IPS-18c (cell line): Measurements from ENCODE around the gene TMEM186.
"Not testable (repeated sequence)": the region's sequence is repeated elsewhere in the genome, so short reads cannot be mapped to it uniquely, and the experiment has no call there.

Source experiments
- H3K4me3 ChIP-seq: 2 replicates; pipeline ENCODE4 v1.7.0; 2013; ENCODE audit warnings: low read depth, mild to moderate bottlenecking, low read length, moderate library complexity; ENCODE audit not compliant: insufficient read depth
- H3K9me3 ChIP-seq: one replicate; pipeline ENCODE4 v1.6.1; 2013; ENCODE audit warnings: mild to moderate bottlenecking, low read length, moderate library complexity; ENCODE audit not compliant: control insufficient read depth, insufficient read depth

The TMEM186 gene

DNA sequence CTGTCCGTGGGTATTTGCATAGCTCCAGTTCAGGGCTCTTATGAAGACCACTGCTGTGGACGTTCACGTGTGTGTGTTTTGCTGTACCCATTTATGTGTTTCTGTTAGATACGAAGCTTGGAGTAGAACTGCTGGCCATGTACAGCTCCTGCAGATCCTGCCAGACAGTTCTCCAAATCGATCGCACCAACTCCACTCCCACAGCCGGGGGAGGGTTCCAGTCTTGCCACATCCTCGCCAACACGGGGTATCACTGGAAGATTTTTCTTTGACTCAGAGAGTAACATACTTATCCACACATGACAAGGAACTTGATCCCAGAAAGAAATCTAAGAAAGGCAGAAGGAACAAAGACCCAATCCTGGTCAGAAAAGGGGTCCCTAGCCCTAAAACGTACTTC lies 37.4 kb downstream of the TMEM186 start:
- H3K4me3 ChIP-seq, result no peak overlapping the region
- no peaks in the 10 kb centered on the region for H3K9me3 ChIP-seq

DNA sequence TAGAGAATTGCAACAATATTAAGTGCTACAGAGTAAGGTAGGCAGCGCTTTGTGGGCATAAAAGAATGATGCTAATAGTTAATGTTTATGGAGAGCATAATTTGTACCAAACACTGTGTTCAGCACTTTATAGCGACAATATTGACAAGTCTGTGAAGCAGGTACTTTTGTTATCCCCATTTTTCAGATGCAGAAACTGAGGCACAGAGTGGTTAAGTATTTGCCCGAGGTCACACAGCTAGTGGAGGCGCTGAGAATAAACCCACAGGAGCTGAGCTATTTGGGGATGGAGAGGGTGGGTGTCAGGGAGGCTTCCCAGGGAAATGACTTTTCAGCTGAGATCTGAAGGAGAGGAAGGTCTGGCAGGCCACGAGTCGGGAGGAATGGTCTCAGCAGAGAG lies 39.4 kb downstream of the TMEM186 start:
- H3K4me3 ChIP-seq, result no peak overlapping the region
- no peaks in the 10 kb centered on the region for H3K9me3 ChIP-seq

DNA sequence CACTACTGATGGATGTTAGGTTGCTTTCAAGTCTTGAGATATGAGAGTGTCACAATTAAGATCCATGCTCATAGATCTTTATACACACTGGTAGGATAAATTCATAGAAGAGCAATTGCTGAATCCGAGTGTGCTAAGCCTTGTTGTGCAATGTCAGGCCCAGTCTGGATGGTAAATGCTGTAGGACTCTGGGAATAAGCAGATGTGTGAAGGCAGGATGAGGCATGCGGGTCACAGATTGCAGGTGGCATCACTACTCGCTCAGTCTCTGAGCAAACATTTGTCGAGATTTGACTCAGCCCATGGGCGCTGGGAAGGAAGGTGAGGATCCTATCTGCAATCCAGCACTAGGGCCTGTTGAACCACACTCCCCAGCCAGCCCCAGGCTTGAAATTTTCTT lies 40.7 kb downstream of the TMEM186 start:
- Histone ChIP-seq H3K9me3 (no peaks in the 10 kb centered on the region), H3K4me3 (no peak overlapping the region)

DNA sequence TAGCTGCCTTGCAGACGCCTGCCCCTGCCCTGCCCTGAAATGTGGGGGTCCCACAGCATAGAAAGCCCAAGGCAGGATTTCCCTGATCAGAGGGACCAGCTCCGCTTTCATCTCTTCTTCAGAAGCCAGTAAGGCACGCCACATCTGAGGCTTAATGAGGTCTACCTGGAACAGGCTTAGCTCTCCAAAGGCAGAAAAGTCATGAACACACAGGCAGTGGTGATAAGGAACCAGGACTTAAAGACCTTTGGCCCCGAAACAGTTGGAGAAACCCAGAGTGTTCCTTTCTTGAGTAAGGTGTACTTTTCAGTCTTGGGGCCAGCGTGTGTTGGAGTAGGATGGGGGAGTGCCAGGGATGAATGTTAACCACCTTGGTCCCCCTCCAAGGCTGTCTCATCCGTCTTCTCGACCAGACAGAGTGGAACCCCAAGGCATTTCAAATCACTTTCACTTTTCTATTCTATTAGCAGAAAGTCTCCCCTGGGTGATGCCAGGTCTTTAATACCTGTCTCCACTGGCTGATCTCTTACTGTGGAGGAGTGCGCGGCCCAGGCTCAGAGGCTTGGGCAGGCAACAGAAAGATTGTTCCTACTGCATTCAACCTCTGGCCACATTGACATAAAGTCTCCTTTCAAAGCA lies 43.9 kb downstream of the TMEM186 start:
- H3K4me3 ChIP-seq, result no peak overlapping the region
- no peaks in the 10 kb centered on the region for H3K9me3 ChIP-seq

DNA sequence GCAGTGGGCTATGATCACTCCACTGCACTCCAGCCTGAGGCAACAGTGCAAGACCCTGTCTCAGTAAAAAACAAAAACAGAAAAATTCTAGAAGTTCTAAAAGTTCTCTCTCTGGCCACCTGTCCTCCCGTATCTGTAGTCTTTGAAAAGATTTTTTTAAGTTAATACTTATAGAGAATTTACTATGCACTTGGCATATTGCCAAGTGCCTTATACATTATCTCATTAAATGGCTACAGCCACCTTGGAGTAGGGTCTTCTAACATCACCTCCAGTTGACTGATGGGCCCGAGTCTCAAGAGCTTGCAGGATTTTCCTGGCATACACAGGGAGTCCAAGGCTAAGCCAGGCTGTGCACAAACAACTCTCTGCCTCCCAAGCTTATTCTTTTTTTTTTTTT lies 44.7 kb downstream of the TMEM186 start:
- Histone ChIP-seq H3K9me3 (no peaks in the 10 kb centered on the region), H3K4me3 (no peak overlapping the region)

DNA sequence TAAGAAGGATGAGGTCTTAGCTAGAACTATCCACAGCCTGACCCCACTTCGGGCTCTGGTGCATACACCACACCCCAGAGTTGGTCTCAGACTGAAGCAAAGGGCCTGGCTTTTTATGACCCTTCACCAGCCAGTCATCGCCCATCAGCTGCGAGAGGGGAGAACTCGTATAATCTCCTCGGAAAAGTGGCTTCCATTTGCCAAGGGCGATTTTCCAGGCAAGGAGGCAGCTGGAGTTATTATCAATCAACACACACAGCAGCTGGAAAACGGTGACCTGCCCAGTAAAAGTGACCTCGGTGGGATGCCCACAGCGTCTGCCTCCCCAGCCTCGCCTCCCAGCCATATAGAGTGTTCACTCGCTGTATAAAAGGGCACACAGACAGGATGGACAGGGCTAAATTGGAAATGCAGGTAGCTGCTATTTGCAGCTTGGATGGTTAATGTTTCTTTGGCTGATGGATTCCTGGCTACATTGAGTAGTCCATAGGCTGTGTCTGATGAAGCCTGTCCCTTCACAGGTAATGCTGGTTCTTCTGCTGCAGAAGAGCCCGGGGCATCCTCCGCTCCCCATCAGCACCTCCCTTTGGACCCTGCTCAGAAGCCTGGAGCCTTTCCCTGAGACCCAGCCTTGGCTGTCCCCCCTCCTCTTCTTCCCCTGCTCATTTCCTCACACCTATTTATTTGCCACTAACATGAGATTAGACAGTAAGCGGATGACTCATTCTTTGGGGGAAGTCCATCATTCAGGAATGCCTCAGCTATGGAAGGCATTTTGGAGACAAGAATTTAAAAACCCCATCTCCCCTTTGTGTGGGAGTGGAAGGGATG lies 45.7 kb downstream of the TMEM186 start:
- Histone ChIP-seq H3K4me3 (no peak overlapping the region), H3K9me3 (no peaks in the 10 kb centered on the region)

DNA sequence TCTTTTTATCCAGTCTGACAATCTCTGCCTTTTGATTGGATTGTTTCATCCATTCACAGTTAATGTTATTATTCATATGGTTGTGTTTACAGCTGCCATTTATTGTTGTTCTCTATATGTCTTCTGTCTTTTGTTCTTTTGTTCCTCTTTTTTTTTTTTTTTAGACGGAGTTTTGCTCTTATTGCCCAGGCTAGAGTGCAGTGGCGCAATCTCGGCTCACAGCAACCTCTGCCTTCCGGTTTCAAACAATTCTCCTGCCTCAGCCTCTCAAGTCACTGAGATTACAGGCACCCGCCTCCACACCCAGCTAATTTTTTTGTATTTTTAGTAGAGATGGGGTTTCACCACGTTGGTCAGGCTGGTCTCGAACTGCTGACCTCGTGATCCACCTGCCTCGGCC lies 48.5 kb downstream of the TMEM186 start:
- H3K9me3 ChIP-seq, H3K4me3 ChIP-seq: not testable (repeated sequence)
